GM18870 (cell line): ENCODE measurements around the gene UHRF1.
"Not testable (repeated sequence)": the region's sequence is repeated elsewhere in the genome, so short reads cannot be mapped to it uniquely, and the experiment has no call there.

Experiments
- ATAC-seq: cut with Tn5 transposase; IDR thresholded peaks from one replicate; pipeline ENCODE4 v1.9.1; 2021; ENCODE audit warnings: moderate library complexity; ENCODE audit not compliant: unreplicated experiment

The UHRF1 gene

GRCh38 chr19:4909156-4909896 lies at the start of gene UHRF1:
TSS of gene UHRF1 (plus strand) at chr19:4909501. CDS start at chr19:4910886, 1,385 bp downstream.
- ATAC-seq, result no peak

GRCh38 chr19:4859697-4860096 lies 49.6 kb upstream of the UHRF1 start:
- no peak for ATAC-seq

- ATAC-seq, result no peak
Measured at GRCh38 chr19:4861147-4861546, 48.2 kb upstream of the UHRF1 start.

GRCh38 chr19:4866595-4867424 lies 42.5 kb upstream of the UHRF1 start:
- no peak for ATAC-seq

GRCh38 chr19:4867534-4868285 lies 41.6 kb upstream of the UHRF1 start, which contains the start of gene PLIN3:
TSS of gene PLIN3 (minus strand) at chr19:4867667. CDS start at chr19:4861394, 6,273 bp downstream.
- ATAC-seq, result no peak

GRCh38 chr19:4868286-4868834 lies 40.9 kb upstream of the UHRF1 start:
- no peak for ATAC-seq

GRCh38 chr19:4870025-4870700 lies 39.1 kb upstream of the UHRF1 start:
- ATAC-seq, result no peak

- ATAC-seq, result no peak
Measured at GRCh38 chr19:4871711-4872110, 37.6 kb upstream of the UHRF1 start.

- no peak for ATAC-seq
Measured at GRCh38 chr19:4873930-4874329, 35.4 kb upstream of the UHRF1 start.

GRCh38 chr19:4877753-4878490 lies 31.4 kb upstream of the UHRF1 start:
- ATAC-seq, result no peak

- no peak for ATAC-seq
Measured at GRCh38 chr19:4878491-4878968, 30.8 kb upstream of the UHRF1 start.

GRCh38 chr19:4879041-4879440 lies 30.3 kb upstream of the UHRF1 start:
- no peak for ATAC-seq

- ATAC-seq, result not testable (repeated sequence)
Measured at GRCh38 chr19:4882874-4883273, 26.4 kb upstream of the UHRF1 start.

GRCh38 chr19:4884993-4885392 lies 24.3 kb upstream of the UHRF1 start:
- ATAC-seq, result not testable (repeated sequence)

- ATAC-seq, result not testable (repeated sequence)
Measured at GRCh38 chr19:4887803-4888202, 21.5 kb upstream of the UHRF1 start.

GRCh38 chr19:4889034-4889815 lies 20.1 kb upstream of the UHRF1 start:
- no peak for ATAC-seq

GRCh38 chr19:4891066-4891465 lies 18.2 kb upstream of the UHRF1 start:
- no peak for ATAC-seq

- ATAC-seq, result not testable (repeated sequence)
Measured at GRCh38 chr19:4892962-4893361, 16.3 kb upstream of the UHRF1 start.

- ATAC-seq, result no peak
Measured at GRCh38 chr19:4896372-4896771, 12.9 kb upstream of the UHRF1 start.
